ENCODE results near the gene ARL8B.

- TF ChIP-seq CTCF (IDR thresholded peaks at IDR 0.05) (no peak), POLR2AphosphoS5 (IDR thresholded peaks at IDR 0.05) (no peak), POLR2A (IDR thresholded peaks at IDR 0.05) (no peak), EP300 (IDR thresholded peaks at IDR 0.05) (no peak)
Observed at GRCh38 chr3:5112043-5112442, 10.0 kb upstream of the ARL8B start.
